ENCODE measurements around the gene ARF1.

- TF ChIP-seq POLR2A (IDR thresholded peaks at IDR 0.05): no peak
- TF ChIP-seq CTCF (IDR thresholded peaks at IDR 0.05): no peak
Observed at GRCh38 chr1:228037401-228038386, 44.8 kb upstream of the ARF1 start.
